Measurements from ENCODE around the gene TOP2A. TPM values are rescaled to one million over a fixed set of nuclear protein-coding genes. Genes with fewer than 3 reads are reported as not detected.

The TOP2A gene
- total RNA-seq, 2 experiments from 2014 or later: 245 to 322 TPM

DNA sequence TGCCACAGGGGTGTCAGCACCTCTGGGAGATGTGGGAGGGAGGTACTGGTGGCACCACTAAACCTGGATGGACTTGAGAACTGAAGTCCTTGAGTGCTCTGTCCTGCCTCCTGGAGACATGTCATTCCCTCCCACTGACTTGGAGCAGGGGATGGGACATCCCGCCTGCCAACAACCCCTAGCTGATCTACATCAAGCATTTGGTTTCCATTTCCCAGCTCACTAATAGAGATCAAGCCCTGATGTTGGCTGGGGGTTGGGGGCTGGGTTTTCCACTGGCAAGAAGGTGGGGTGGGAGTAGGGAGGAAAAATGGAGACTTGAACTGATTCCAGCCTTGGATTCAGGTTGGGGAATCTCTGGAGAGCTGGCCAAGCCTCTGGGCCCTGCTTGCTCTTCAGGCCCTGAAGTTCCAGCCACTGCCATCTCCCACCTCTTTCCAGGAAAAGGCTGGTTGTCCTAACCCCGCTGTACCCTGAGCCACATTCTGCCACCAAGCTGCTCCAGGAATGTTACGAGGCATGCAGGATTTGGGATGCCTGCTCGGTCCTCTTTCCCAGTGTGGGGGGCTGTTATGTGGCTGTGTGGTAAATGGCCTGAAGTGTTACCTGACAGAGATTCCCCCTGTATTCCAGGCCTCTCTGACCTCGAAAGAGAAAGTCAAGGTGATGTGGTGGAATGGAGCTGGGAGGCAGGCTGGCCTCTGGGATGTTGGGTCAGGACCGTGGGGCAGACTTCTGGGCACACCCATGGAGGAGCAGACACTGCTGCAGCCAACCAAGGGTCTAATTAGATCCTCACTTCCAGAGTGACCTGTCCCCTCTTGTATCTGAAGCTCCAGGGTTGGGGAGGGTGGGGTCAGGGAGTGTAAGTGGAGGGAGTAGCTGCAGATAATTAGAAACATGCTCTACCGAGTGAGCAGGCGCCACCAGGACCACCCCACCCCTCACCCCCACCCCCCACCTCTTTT is 42.2 kb upstream of the TOP2A start:
- ChIA-PET CTCF (interaction anchor here (0.9 to 1.2 kb wide), 2 partner anchors 10 to 31 kb away, joined by 3 to 4 read pairs; no protein-coding TSS in a partner anchor), POLR2A (no interaction called here)
- Mint-ChIP-seq H3K27ac (no peak overlapping the region), H3K4me3 (no peak overlapping the region), H3K27me3 (no peaks in the 10 kb centered on the region), H3K9me3 (ENCODE audit: low read depth) (no peaks in the 10 kb centered on the region), H3K4me1 (no peaks in the 10 kb centered on the region), H3K36me3 (ENCODE audit: low read depth) (peaks cover 9% of the 10 kb centered on the region)
- no peak for DNase-seq
- intact Hi-C loops (cut with DNase I, micrococcal nuclease): no loop called here
- ATAC-seq: no peak

DNA sequence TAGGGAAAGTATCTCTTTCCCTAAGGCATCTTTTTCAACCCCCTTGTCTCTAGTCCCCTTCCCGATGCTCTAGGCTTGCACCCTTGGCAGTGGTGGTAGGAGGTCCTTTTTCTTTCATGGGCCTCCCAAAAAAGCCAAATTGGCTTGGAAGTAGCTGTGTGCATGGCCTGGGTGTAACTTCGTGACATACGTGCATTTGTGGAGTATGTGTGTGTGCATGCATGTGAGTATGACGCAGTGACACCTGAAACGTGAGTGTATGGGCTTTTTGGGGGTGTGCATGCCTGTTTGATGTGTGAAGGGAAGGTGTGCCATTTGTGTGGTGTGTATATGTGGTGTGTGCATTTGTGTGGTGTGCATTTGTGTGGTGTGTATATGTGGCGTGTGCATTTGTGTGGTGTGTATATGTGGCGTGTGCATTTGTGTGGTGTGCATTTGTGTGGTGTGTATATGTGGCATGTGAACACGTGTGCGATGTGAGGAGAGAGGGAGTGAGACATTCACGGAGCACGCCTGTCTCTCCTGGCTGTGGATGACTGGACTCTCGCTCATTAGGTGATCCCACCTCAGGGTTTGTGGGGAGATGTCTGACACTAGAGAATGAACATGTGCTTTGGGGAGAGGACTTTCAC is 41.3 kb upstream of the TOP2A start:
- Mint-ChIP-seq H3K9me3 (ENCODE audit: low read depth) (no peaks in the 10 kb centered on the region), H3K27me3 (no peaks in the 10 kb centered on the region), H3K27ac (no peak overlapping the region), H3K36me3 (ENCODE audit: low read depth) (peaks cover 13% of the 10 kb centered on the region), H3K4me1 (no peaks in the 10 kb centered on the region), H3K4me3 (no peak overlapping the region)
- ATAC-seq (no peak), DNase-seq (no peak)
- ChIA-PET POLR2A (no interaction called here), CTCF (interaction anchor here (0.7 kb wide), 1 partner anchor 35 kb away, joined by 4 read pairs; no protein-coding TSS in a partner anchor)
- intact Hi-C loops (cut with DNase I, micrococcal nuclease): no loop called here

DNA sequence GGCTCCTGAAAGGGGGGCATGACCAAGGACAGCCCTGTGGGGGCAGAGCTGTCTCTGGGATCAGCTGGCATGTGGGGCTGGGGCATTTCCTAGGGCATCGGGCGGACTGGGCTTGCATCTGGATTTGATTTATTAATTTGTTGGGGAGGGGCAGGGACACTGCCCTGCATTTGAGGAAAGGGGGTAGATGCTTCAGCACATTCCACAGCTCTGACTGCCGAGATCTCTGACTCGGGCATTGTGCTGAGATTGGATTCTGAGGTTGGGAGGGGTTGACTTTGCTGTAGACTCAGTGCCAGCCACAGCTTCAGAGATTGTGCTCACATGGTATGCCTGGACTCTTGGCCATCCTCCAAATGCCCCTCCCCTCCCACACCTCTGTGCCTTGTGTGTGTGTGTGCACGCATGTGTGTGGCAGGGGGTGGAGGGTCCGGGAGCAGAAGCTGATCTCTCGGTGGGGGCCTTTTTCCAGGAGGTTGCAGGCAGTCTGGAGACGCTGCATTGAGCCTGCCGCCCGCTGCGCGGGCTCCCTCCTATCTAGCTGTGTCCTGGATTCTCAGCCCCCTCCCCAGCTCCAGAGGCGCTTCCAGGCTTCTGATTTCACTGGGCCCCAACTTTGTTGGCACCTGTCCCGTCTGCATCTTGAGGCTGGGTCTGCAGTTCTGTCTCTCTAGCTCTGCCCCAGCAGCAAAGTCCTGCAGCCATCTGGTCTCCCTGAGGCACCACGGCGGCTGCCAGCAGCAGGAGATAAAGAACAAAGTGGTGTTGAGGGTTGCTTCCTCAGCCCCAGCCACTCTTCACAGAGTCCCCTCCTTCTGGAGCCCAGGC is 40.5 kb upstream of the TOP2A start:
- no peak for DNase-seq
- intact Hi-C loops (cut with DNase I, micrococcal nuclease): no loop called here
- H3K4me1 Mint-ChIP-seq: no peaks in the 10 kb centered on the region
- no peak overlapping the region for H3K27ac Mint-ChIP-seq
- no peaks in the 10 kb centered on the region for H3K27me3 Mint-ChIP-seq
- ChIA-PET POLR2A (interaction anchor here (0.6 kb wide), 1 partner anchor 20 kb away, joined by 3 read pairs; no protein-coding TSS in a partner anchor), CTCF (interaction anchor here (0.7 kb wide), 1 partner anchor 34 kb away, joined by 4 read pairs; no protein-coding TSS in a partner anchor)
- H3K36me3 Mint-ChIP-seq (ENCODE audit: low read depth): peaks cover 19% of the 10 kb centered on the region
- ATAC-seq: no peak
- no peaks in the 10 kb centered on the region for H3K9me3 Mint-ChIP-seq (ENCODE audit: low read depth)
- H3K4me3 Mint-ChIP-seq: no peak overlapping the region

- POLR2A ChIA-PET: no interaction called here
- Mint-ChIP-seq H3K36me3 (ENCODE audit: low read depth) (peaks cover 19% of the 10 kb centered on the region), H3K27ac (no peak overlapping the region), H3K9me3 (ENCODE audit: low read depth) (no peaks in the 10 kb centered on the region), H3K4me3 (no peak overlapping the region), H3K4me1 (peaks cover 6% of the 10 kb centered on the region), H3K27me3 (no peaks in the 10 kb centered on the region)
- CTCF ChIA-PET: no interaction called here
- ATAC-seq: no peak
- no peak for DNase-seq
- intact Hi-C loops (cut with DNase I, micrococcal nuclease): no loop called here
These were observed 39.7 kb upstream of the TOP2A start for GRCh38 chr17:40457369-40457768.

DNA sequence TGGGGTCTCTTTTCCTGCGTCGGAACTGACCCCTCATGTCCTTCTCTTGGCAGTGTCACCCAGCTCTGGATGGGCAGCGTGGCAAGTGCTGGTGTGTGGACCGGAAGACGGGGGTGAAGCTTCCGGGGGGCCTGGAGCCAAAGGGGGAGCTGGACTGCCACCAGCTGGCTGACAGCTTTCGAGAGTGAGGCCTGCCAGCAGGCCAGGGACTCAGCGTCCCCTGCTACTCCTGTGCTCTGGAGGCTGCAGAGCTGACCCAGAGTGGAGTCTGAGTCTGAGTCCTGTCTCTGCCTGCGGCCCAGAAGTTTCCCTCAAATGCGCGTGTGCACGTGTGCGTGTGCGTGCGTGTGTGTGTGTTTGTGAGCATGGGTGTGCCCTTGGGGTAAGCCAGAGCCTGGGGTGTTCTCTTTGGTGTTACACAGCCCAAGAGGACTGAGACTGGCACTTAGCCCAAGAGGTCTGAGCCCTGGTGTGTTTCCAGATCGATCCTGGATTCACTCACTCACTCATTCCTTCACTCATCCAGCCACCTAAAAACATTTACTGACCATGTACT is 38.8 kb upstream of the TOP2A start:
- Mint-ChIP-seq H3K4me1 (peaks cover 11% of the 10 kb centered on the region), H3K36me3 (ENCODE audit: low read depth) (peaks cover 19% of the 10 kb centered on the region), H3K9me3 (ENCODE audit: low read depth) (no peaks in the 10 kb centered on the region), H3K27me3 (no peaks in the 10 kb centered on the region), H3K27ac (no peak overlapping the region), H3K4me3 (no peak overlapping the region)
- intact Hi-C loops (cut with DNase I, micrococcal nuclease): no loop called here
- no peak for DNase-seq
- ChIA-PET CTCF (interaction anchor here (0.7 to 1.3 kb wide), 5 partner anchors 9 to 103 kb away, joined by 3 to 7 read pairs (median 3); no protein-coding TSS in a partner anchor), POLR2A (interaction anchor here (0.6 kb wide), 1 partner anchor 46 kb away, joined by 12 read pairs; no protein-coding TSS in a partner anchor)
- ATAC-seq: no peak

DNA sequence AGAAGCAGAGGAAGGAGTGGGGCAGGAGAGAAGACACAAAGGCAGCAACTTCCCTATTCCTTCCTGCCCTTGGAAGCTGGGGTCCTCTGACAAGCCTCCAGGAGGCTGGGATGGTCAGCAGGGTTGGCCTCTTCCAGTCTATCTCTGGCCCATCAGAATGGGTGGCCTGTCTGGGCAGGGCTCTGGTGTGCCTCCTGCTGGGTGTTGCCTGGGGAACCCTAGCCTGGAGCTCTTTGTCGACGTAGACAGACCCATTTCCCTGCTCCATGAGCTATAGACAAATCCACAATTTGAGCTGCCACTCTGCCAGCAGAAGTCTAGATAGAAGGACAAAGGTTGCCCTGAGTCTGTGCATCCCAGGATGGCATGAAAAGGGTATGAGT is 36.9 kb upstream of the TOP2A start:
- intact Hi-C loops (cut with DNase I, micrococcal nuclease): no loop called here
- H3K4me3 Mint-ChIP-seq: no peak overlapping the region
- peaks cover 19% of the 10 kb centered on the region for H3K36me3 Mint-ChIP-seq (ENCODE audit: low read depth)
- ChIA-PET POLR2A (no interaction called here), CTCF (interaction anchor here (0.6 to 1.6 kb wide), 5 partner anchors 10 to 77 kb away, joined by 3 to 5 read pairs (median 3); no protein-coding TSS in a partner anchor)
- no peaks in the 10 kb centered on the region for H3K9me3 Mint-ChIP-seq (ENCODE audit: low read depth)
- no peak overlapping the region for H3K27ac Mint-ChIP-seq
- DNase-seq: no peak
- no peaks in the 10 kb centered on the region for H3K27me3 Mint-ChIP-seq
- ATAC-seq: no peak
- peaks cover 11% of the 10 kb centered on the region for H3K4me1 Mint-ChIP-seq

GRCh38 chr17:40453881-40454612 is 36.4 kb upstream of the TOP2A start:
- no peak for ATAC-seq
- Mint-ChIP-seq H3K4me1 (peaks cover 11% of the 10 kb centered on the region), H3K36me3 (ENCODE audit: low read depth) (peaks cover 19% of the 10 kb centered on the region), H3K9me3 (ENCODE audit: low read depth) (no peaks in the 10 kb centered on the region), H3K4me3 (no peak overlapping the region), H3K27ac (no peak overlapping the region), H3K27me3 (no peaks in the 10 kb centered on the region)
- POLR2A ChIA-PET: interaction anchor here (0.5 to 0.6 kb wide), 2 partner anchors 88 to 1446 kb away, joined by 3 read pairs; no protein-coding TSS in a partner anchor
- DNase-seq: no peak
- CTCF ChIA-PET: interaction anchor here (0.6 to 1.6 kb wide), 5 partner anchors 12 to 78 kb away, joined by 3 to 5 read pairs (median 3); no protein-coding TSS in a partner anchor
- intact Hi-C loops (cut with DNase I, micrococcal nuclease): no loop called here

DNA sequence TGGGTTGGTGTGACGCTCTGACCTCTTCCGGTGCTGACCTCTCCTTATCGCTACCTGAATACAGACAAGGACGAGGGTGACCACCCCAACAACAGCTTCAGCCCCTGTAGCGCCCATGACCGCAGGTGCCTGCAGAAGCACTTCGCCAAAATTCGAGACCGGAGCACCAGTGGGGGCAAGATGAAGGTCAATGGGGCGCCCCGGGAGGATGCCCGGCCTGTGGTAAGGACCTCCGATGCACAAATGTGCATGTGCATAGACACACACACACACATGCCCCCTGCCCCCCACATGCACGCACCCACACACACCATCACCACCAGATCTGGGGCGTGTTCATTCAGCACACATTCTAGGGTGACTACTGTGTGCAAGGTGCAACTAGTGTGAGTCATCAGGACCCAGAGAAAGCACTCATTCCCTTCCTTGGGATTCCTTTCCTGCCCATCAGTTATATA is 35.3 kb upstream of the TOP2A start:
- Mint-ChIP-seq H3K36me3 (ENCODE audit: low read depth) (peaks cover 19% of the 10 kb centered on the region), H3K27ac (no peak overlapping the region), H3K4me3 (no peak overlapping the region), H3K27me3 (no peaks in the 10 kb centered on the region), H3K9me3 (ENCODE audit: low read depth) (no peaks in the 10 kb centered on the region), H3K4me1 (peaks cover 19% of the 10 kb centered on the region)
- POLR2A ChIA-PET: no interaction called here
- CTCF ChIA-PET: interaction anchor here (0.8 to 1.3 kb wide), 2 partner anchors 18 to 88 kb away, joined by 3 to 4 read pairs; no protein-coding TSS in a partner anchor
- DNase-seq (no peak), ATAC-seq (no peak)
- intact Hi-C loops (cut with DNase I, micrococcal nuclease): no loop called here

- ATAC-seq (peak; percentile 66), DNase-seq (peak; percentile 54)
- Mint-ChIP-seq H3K9me3 (ENCODE audit: low read depth) (no peaks in the 10 kb centered on the region), H3K4me1 (peaks cover 24% of the 10 kb centered on the region), H3K4me3 (no peak overlapping the region), H3K27ac (no peak overlapping the region), H3K27me3 (peaks cover 3% of the 10 kb centered on the region), H3K36me3 (ENCODE audit: low read depth) (peaks cover 17% of the 10 kb centered on the region)
- intact Hi-C loops (cut with DNase I, micrococcal nuclease): no loop called here
- ChIA-PET CTCF (interaction anchor here (0.7 to 2.3 kb wide), 6 partner anchors 11 to 124 kb away, joined by 3 to 5 read pairs (median 3); no protein-coding TSS in a partner anchor), POLR2A (no interaction called here)
These were observed 34.6 kb upstream of the TOP2A start for GRCh38 chr17:40452216-40452787.

GRCh38 chr17:40451420-40451819 is 33.7 kb upstream of the TOP2A start:
- ChIA-PET CTCF (interaction anchor here (0.6 to 2.3 kb wide), 6 partner anchors 14 to 276 kb away, joined by 3 to 5 read pairs (median 3); no protein-coding TSS in a partner anchor), POLR2A (no interaction called here)
- DNase-seq (no peak), ATAC-seq (no peak)
- Mint-ChIP-seq H3K36me3 (ENCODE audit: low read depth) (peaks cover 18% of the 10 kb centered on the region), H3K27ac (no peak overlapping the region), H3K9me3 (ENCODE audit: low read depth) (no peaks in the 10 kb centered on the region), H3K4me1 (peaks cover 29% of the 10 kb centered on the region), H3K4me3 (no peak overlapping the region), H3K27me3 (peaks cover 3% of the 10 kb centered on the region)
- intact Hi-C loops (cut with DNase I, micrococcal nuclease): no loop called here
